Measurements from ENCODE around the gene ACTG1.

ACTG1 gene

DNA sequence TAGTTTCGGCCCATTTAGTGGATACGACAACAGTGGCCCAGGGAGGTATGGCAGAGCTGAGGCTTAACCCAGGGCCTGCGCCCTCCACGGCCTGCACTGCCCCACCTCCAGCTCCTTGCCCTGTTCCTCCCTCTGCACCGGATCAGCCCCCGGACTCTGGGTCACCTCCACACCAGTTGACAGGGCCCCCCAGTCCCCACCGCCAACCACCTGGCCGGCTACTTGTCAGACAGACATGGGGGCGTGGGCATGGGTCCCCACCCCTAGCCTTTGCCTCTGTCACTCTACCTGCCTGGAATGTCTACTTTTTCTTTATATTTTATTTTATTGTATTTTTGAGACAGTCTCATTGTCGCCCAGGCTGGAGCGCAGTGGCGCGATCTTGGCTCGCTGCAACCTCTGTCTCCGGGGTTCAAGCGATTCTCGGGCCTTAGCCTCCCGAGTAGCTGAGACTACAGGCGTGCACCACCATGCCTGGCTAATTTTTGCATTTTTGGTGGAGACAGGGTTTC, 3.0 kb upstream of the ACTG1 start:
- no peak for DNase-seq

DNA sequence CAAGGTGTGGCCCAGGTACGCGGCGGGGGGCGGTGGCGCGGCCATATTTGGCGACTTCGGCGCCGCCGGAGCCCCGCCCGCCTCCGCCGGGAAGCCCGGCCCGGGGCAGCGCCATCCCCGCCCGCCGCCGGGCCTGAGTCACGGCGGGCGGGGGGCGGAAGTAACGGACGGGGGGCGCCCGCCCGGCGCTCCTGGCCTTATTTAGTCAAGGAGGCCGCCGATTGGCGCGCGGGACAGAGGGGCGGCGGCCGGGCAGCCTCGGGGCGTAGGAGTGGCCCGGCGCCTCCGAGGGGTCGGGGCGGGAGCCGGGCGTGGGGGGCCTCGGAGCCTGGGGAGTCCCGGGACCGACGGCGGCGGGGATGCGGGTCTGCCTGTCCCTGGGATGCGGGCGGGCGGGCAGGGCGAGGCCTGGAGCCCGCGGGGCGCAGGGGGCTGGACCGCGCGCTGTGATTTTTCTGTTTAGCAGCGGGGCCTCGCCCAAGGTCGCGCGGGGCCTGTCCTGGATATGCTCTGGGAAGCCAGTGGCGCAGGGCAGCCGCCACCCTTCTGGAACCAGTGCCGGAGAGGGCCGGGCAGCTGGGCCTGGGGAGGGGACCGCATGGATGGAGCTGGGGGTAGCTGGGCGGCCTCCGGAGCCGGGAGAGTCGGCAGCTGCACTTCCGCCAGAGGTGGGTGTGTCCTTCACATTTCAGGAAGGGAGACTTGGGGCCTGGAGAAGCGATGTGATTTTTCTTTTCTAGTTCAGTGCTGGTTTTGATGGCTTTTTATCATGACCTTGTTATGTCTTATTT, 2.3 kb upstream of the ACTG1 start:
- no peak for DNase-seq

DNA sequence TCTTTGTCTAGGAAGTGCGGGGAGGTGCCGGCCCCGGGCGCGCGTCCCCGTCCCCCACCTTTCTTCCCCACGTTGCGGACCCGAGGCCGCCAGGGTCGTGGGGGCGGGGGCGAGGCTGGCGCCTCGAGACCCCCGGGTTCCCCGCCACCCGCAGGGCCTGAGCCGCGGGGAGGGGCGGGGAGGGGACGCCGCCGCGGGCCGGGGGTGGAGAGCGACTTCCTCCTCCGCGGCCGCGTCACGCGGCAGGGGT, 1.8 kb upstream of the ACTG1 start:
- no peak for DNase-seq

DNA sequence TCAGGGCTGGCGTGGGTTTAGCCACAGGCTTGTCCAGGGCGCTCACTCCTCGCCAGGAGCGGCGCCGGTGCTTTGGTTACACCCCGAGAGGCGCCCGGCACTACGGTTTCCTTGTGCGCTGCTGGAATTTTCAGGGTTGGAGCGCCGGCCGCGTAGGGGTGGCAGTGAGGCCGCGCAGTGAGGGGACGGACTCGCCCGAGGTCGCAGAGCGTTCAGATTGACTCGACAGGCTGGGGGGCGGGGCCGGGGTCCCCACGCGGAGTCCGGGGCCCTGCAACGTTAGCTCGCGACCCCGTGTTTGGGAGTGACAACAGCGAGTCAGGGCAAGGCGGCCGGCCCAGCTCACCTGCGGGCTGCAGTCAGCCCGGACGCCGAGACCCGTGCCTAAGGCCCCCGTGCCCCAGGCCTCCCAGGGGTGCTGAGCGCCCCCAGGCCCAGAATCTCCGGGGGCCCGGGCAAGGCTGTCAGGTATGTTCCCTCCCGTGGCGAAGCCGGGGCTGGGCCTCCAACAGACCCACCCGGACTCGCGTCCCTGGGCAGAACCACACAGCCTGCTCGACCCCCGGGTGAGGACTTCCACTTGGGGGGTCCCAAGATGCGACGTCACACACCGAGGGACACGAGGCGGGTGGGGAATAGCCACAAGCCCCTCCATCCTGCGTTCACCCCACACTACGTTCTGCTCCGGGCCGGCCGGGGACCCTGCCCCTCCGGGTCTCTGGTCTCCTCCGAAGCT, 1.3 kb upstream of the ACTG1 start:
- no peak for DNase-seq

DNA sequence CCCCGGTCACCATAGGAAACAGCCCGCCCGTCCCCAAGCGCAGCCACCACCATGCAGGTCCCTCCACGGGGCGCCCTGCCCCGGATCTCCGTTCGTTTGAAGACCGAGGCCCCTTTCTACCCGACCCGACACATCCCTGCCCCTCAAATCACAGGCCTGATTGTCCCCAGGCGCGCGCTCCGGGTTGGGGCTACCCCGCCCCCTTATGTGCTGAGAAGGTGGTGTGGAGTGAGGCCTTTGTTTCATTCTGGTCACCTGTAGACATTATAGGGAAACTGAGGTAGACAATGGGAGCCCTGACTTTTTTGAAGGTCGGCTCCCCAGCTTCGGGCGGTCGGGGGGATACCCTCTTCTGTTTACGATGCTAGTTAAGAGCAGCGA, 763 bp upstream of the ACTG1 start:
- DNase-seq = peak; percentile 16

DNA sequence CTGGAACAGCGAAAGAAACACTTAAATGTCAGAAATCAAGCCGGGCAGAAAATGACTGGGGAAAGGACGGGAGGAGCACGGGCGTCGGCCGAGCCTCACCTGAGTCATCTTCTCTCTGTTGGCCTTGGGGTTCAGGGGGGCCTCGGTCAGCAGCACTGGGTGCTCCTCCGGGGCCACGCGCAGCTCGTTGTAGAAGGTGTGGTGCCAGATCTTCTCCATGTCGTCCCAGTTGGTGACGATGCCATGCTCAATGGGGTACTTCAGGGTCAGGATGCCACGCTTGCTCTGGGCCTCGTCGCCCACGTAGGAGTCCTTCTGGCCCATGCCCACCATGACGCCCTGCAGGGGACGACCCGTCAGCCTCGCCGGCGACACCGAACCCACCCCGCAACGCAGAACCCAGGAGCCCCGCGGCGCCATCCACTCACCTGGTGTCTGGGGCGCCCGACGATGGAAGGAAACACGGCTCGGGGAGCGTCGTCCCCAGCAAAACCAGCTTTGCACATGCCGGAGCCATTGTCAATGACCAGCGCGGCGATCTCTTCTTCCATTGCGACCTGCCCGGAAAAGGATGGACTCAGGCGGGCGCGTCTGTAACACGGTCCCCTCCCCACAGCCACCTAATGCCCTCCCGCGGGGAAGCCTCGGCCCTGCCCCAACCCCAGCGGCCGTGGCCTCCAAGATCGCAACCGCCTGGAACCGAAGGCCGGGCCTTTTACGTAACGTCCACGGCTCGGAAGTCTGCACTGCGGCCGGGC, 616 bp downstream of the ACTG1 start:
- no peak for DNase-seq

DNA sequence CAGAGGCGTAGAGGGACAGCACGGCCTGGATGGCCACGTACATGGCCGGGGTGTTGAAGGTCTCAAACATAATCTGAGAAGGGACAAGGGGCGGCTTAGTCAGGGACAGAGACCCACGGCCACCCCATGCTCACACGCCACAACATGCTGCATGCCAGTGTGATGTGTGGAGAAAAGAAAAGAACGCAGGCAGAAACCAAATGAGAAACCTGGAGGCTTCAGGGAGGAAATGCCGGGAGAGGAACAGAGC, 1.1 kb downstream of the ACTG1 start:
- no peak for DNase-seq

DNA sequence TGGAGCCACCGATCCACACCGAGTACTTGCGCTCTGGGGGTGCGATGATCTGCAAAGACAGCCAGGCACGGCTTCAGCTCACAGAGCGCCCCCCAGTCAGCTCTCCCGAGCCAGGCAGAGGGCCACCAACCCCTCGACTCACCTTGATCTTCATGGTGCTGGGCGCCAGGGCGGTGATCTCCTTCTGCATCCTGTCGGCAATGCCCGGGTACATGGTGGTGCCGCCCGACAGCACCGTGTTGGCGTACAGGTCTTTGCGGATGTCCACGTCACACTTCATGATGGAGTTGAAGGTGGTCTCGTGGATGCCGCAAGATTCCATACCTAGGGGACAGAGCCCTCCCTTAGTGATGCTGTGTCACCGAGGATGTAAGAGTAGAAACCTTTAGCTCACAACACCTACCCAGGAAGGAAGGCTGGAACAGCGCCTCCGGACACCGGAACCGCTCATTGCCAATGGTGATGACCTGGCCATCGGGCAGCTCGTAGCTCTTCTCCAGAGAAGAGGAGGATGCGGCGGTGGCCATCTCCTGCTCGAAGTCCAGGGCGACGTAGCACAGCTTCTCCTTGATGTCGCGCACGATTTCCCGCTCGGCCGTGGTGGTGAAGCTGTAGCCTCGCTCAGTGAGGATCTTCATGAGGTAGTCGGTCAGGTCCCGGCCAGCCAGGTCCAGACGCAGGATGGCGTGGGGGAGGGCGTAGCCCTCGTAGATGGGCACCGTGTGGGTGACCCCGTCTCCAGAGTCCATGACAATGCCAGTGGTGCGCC, 1.6 kb downstream of the ACTG1 start:
- DNase-seq = no peak

DNA sequence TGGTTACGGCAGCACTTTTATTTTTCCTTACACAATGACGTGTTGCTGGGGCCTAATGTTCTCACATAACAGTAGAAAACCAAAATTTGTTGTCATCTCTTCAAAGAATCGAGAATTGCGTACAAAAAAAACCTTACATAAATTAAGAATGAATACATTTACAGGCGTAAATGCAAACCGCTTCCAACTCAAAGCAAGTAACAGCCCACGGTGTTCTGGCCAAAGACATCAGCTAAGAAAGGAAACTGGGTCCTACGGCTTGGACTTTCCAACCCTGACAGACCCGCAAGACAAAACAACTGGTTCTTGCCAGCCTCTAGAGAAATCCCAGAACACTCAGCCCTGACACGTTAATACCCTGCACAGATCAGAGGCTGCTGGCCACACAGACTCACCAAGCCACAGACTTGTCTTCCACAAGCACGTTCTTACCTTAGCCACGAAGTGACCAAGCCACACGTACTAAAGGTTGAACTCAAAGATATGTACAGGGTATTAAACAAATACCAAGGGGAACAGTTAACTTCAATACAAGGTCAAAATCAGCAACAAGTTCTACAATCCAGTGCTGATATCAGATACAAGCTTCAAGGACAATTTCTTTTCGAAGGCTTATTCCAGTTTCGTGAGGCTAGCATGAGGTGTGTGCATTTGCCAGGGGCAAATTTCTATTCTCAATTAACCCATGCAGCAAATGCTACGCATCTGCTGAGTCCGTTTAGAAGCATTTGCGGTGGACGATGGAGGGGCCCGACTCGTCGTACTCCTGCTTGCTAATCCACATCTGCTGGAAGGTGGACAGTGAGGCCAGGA, 2.4 kb downstream of the ACTG1 start:
- peak; percentile 26 for DNase-seq

DNA sequence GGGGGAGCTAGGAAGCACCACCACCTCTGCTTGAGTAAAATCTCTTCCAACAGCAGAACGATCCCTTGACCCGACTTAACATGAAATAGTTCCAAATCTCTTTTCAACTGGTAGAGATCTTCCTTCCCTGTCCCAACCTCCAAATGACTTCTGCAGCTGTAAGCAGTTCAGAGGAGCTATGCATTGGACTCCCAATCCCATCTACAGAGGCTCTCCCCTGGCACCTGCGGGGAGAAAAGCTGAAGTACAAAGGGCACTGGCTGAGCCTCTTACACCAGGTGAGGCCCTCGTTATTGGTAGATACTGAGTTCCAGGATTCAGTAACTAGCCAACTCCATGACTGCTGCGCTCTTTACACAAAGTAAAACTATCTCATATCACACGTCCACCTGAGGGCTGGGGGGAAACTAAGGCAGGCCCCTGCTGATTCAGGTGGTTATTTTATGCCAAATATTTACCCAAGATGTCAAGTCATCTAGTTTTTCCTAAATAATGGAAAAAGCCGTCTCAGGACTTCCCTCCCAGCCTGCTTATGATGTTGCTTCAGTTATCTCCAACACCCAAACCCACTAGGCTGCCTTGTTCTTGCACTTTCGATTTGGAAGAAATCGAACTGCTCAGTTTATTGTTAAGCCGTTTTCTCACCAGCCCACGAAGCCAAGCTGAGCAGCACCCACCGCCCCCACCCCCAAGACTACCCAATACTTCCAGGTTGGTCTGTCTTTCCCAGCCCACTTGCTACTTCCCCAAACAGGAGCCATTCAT, 3.2 kb downstream of the ACTG1 start:
- peak; percentile 12 for DNase-seq

DNA sequence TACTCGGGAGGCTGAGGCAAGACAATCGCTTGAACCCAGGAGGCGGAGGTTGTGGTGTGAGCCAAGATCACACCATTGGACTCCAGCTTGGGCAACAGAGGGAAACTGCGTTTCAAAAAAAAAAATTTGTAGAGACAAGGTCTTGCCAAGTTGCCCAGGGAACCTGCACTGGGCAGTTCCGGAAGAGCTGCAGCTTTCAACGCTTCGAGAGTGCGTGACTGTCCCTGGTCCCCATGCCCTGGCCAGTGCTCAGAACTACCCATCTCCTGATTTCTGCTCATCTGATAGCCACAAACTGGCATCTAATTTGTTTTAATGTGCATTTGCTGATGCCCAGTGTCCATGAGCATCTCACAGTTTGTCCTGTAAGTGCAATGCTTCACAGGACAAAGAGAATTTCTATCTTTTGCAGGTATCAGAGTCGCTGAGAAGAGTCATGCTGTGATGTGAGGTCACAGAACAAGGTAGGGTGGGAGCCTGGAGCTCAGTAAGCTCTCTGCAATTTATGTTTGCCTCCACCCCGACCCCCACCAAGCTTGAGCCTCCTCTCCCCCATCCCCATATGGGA, 3.9 kb downstream of the ACTG1 start:
- DNase-seq = no peak

DNA sequence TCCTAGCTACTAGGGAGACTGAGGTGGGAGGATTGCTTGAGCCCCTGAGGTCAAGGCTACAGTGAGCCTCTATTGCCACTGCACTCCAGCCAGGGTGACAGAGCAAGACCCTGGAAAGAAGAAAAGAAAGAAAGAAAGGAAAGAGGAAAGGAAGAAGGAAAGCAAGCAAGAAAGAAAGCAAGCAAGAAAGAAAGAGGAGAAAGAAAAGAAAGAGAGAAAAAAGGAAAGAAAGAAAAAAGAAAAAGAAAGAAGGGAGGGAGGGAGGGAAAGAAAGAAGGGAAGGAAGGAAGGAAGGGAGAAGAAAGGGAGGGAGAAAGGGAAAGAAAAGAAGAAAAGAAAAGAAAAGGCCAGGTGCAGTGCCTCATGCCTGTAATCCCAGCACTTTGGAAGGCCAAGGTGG, 9.0 kb downstream of the ACTG1 start:
- DNase-seq = no peak

DNA sequence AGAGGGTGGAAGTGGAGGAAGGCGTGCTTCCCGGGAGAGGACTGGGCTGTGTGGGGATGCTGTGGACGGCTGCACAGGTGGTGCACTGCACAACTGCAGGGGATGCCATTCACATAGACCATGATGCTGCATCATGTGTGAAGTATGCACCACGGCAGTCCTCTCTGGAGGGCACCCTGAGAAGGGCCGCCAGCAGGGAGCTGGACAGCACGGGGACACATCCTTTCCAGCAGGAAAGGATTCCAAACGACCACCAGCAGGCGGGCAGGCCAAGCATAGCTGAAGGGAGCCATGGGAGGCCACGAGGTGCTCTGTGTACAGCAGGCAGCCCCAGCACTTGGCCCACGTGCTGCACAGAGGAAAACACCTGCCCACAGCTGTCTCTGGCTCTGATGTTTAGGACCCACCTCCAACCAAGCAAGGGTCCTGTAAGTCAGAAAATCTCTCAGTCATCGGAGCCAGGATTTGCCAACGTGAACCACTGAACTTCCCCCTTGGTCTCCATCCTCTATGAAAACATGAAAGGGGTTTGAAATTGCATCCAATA, 10.1 kb downstream of the ACTG1 start:
- DNase-seq = no peak

DNA sequence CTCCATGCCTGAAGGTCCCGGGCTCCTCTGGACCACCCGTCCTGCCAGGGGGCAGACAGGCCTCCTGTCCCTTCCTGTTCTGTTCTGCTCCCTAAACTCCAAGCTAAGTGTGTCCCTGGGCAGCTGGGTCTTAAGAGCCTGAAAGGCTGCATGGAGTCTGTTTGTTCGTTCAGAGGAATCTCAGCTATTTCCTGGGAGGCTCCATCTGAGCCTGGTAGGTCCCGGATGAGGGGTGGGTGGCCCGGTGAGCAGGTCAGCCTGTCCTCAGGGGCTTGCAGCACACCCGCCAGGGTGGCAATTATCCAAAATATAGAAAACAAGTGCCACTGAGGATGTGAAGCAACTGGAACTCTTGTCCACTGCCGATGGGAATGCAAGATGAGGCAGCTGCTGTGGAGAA, 12.6 kb downstream of the ACTG1 start:
- DNase-seq = no peak

DNA sequence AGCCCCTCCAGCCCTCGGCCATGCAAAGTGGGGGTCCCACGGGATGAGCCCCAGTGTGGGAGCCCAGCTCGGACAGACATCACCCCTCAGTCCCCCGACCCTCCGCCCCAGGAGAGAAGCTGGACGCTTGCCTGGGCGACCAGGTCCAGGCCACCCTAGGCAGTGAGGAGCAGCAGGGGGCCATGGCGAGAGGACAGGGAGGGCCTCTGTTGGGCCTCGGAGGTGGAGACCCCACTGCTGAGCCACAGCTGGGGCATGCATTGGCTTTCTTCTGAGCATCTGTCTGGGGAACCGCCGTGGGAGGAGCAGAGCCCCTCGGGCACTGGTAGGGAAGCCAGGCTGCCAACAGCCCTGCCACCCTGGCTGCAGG, 13.0 kb downstream of the ACTG1 start:
- no peak for DNase-seq

DNA sequence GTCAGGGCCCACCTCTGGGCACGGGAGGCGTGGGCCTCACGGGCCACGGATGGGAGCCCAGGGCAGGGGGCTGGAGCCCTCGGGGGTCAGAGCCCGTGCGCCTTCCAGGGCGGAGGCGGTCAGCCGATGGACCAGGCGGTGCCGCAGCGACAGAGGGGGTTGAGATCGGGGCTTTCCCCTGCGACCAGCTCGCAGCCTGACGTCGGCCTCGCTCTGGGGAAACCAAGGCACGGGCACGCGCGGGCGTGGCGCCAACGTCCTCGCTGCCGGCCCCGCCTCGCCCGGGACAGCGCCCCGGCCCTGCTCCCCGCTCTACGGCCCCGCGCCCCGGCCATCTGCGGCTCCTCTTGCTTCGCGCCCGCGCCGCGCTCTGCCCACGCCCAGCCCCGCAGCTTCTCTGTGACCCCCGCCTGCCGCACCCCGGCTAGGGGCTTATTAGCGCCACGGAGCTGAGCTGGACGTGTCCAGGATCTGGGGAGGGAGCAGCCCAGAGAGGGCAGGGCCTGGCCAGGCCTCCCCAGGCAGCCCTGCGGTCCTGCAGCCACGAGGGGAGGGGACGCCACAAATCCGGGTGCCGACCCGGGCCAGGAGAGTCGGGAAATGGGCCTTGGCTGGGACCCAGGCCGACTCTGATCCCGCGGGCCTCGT, 13.5 kb downstream of the ACTG1 start:
- DNase-seq = no peak

DNA sequence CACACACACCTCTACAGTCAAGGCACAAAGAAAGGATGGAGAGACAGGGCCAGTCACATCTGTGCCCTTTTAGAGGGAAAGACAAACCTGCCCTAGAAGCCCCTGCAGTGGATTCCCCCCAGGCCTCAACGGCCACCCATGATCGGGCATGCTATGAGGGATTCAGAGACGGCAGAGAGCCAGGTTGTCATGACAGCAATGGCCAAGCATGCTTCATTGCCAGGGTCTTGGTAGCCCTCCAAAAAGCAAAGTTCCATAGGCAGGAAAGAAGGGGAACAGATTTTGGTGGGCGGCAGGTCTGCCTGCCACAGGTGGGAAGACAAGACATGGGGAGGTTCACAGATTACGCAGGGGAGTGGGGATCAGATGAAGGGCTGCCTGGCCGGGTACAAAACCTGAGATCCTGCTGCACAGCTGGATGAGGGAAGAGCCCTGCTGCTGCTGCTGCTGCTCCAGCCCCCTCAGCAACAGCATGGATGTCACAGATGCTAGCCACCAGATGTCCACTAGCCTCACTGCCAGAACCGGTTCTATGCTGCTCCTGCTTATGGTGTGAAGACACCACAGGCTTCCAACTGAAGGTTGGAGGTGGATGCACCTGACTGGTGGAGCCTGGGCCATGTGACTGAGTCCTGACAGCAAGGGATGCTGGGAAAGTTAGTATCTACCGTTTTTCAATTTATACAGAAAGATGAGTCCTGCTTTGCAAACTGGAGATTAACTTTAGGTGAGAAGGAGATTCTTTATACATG, 17.8 kb downstream of the ACTG1 start:
- DNase-seq = peak; percentile 9

DNA sequence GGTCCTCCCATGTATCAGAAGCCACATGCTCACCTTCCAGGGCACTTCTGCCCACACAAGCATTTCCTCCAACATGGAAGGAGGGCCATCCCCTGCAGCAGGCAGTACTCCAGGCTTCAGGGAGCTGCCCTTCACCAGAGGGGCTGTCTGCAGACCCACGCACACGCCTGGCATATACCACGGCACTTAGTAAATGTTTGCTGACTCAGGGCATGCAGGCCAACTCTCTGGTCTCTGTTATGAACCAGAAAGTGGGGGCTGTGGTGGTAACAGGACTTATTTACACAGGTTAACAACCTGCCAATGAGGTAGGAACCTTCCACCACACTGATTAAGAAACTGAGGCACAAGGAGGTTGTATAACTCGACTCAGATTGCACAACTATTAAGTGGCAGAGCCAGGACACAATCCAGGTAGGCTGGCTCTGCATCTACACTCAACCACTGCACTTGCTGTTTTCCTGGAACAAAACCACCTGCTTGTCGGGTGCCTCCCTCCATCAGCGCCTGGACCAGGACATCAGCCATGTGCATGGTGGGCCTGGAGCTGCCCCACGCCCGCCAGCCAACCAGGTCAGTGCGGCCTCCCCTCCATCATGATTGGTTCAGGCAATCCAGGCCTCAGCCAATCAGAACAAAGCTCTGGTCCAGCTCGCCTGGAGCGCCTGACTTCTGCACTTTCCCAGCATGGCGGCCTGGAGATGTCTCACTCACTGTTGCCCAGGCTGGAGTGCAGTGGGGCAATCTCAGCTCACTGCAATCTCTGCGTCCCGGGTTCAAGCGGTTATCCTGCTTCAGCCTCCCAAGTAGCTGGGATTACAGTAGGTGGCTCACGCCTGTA, 19.2 kb downstream of the ACTG1 start:
- no peak for DNase-seq

DNA sequence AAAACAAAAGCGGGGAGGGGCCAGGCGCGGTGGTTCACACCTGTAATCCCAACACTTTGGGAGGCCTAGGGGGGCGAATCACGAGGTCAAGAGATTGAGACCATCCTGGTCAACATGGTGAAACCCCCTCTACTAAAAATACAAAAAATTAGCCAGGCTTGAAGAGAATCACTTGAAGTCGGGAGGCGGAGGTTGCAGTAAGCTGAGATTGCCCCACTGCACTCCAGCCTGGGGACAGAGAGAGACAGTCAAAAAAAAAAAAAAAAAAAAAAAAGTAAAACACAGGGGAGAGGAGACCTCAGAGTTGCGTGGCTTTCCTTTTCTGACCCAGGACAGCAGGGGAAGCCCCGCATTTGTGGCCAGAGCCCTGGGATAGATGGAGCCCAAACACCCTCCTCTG, 19.9 kb downstream of the ACTG1 start:
- DNase-seq = no peak

Measured in hematopoietic multipotent progenitor cell treated with erythropoietin and hydrocortisone succinate and interleukin-3 and kit ligand, for 8 days (in vitro differentiated cells).